Activated CD4-positive, alpha-beta T cell treated with anti-CD3 and anti-CD28 coated beads for 24 hours (primary cell): ENCODE results near the gene FGD5.
"Not testable (repeated sequence)": the region's sequence is repeated elsewhere in the genome, so short reads cannot be mapped to it uniquely, and the experiment has no call there.

Experiments
- DNase-seq, 2 donors: peaks; one replicate each; pipeline ENCODE4 v3.0.0-alpha.2; 2020; ENCODE audit warnings: low read depth in 2 of 2

Gene FGD5

DNA sequence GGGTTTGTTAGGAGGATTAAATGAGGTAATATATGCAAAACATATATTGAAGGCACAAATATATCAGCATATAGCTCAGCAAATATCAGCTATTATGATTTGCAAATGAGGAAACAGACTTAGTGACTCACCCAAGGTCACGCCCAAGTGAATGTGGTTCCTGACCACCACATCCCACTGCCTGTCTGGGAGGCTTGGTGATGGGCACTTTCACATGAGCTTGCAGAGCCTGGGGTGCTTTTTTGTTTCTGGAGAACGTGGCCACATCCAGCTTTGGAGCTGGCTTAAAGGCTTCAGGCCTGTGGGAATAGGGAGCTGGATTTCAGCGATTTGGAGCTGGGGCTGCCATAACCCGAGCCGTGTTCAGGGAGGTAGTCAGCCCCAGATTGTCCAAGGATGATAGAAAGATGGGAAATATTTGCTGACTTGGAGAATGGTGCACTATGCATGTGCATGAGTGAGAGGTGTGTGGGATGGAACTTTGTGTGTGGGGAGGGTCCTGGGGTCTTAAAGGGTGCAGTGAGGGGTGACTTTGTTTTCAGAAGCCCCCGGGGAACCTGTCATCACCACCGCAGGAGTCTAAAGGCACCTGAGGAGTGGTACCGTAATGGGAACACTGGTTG is 12.0 kb upstream of the FGD5 start:
- no peak for DNase-seq

DNA sequence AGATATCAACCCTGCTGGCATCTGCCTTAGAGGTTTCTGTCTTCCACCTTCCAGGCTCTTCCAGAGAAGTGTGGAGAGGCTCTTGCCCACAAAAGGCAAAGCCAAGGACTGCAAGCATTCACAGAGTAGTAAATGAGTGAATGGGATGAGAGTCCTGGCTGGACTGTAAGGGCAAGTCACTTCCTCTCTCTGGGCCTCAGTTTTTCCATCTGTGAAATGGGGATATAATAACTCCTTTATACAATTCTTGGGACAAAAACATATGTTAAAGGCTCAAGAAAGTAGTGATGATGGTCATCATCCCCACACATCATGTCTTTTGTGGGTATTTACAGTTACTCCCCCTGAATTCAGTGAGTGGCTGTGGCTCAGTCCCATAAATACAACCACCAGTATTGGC is 10.7 kb upstream of the FGD5 start:
- no peak for DNase-seq

GRCh38 chr3:14808502-14809266 is 10.1 kb upstream of the FGD5 start:
- DNase-seq = no peak

DNA sequence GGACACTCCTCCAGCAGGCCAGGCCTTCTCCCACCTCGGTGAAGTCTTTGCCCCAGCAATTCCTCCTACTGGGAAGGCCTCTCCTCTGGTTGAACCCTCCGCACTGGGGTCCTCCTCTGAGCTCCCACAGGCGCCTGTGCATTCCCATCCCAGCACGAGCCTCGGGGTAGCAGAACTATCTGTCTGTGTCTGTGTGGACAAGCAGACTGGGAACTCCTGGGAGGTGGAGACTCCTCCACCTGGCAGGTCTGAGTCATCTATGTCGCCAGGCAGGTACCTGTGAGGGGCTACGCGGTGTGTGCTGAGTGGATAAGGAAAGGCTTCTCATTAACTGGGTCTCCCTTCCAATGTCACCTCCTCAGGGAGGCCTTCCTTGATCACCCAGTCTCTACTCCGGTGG is 9.2 kb upstream of the FGD5 start:
- not testable (repeated sequence) for DNase-seq

DNA sequence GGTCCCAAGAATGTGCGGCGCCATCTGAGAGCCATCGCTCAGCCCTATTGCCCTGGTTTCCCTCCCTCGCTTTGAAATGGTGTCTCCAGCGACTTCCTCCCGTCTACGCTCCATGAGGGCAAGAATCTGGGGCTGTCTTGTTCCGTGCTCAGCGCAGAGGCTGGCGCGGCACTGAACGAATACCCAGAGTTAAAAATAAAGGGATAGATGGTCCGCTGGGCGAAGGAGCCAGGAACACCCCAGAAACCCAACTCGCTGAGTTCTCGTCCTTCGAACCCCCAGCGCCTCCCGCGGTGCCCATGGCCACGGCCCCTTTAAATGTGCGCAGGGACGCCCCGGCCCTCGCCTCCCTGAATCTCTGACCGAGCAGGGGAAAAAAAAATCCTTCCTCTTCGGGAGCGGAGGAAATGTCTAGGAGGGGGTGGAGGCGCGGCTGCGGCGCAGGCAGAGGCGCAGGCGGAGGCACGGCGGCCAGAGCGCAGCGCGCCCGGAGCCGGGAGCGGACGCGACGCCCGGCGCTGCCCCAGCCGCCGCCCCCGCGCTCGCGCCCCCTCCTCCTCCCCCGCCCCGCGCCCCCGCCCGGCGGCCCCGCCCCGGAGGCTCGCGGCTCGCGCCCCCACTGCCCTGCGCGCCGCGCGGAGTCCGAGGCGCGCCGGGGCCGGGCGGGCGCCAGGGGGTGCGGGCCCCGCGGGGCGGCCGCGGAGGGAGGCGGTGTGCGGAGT is 8.5 kb upstream of the FGD5 start:
- DNase-seq = no peak

DNA sequence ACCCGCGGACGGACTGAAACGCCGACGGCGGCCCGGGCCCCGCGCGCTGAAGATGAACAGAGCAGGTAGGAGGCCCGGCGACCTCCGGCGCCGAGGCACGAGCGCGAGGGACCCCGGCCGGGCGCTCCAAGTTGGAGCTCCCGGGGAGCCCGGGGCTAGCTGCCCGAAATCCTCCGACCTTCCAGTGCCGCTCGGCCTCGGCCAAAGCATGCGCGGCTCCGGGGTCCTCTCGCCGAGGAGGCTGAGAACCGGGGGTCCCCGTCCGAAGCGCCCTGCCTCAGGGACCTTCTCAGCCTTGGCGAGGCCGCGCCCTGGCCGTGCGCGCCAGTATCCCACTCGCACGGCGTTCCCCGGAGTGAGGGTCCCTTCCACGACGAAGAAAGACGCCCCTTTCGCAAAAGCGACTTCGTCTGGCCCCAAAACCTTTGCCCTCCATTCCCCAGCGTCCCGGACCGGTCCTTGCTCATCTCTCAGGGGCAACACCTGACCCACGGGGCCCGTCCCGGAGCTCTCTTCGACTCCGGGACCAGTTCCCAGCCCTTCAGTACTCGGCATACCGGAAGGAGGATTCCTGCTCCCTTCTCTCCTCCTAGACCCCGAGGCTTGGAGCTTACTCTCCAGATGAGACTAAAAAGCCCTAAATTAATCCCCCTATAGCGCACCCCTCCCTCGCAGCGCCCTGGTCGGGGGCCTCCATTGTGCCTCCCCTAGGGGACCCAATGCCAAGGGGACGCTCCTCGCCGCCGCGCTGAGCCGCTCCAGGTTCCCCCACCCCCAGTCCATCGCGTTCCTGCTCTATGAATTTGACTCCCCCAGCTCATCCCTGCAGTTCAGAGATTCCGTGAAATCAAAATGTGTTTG is 7.7 kb upstream of the FGD5 start:
- DNase-seq = no peak

GRCh38 chr3:14811684-14812083 is 7.1 kb upstream of the FGD5 start:
- DNase-seq = no peak

GRCh38 chr3:14812196-14812790 is 6.5 kb upstream of the FGD5 start:
- DNase-seq = no peak

- DNase-seq = no peak
These were observed 4.3 kb upstream of the FGD5 start for GRCh38 chr3:14814411-14814871.

GRCh38 chr3:14816359-14816758 is 2.4 kb upstream of the FGD5 start:
- no peak for DNase-seq

- DNase-seq = no peak
These were observed 909 bp downstream of the FGD5 start for GRCh38 chr3:14819671-14820070.

- DNase-seq = no peak
These were observed 1.4 kb downstream of the FGD5 start for GRCh38 chr3:14820156-14820555.

GRCh38 chr3:14821151-14821550 is 2.4 kb downstream of the FGD5 start:
- DNase-seq = no peak

DNA sequence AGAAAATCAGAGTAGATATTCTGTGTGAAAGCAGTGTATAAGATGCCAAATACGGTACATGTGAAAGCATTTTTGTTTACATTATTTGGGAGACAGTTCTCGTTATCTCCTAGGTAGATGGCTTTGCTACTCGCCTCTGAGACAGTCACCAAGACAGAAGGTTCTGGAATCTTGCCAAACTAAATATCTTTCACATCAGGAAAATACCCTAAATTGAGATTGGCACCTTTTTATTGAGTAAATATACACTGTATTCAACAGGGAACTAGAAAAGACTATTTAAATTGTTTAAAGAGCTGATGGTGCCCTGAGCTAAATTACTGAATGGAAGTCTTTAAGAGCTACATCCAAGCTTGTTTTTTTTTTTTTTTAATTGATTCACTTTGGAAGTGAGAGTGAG is 3.4 kb downstream of the FGD5 start:
- no peak for DNase-seq

- DNase-seq = no peak
These were observed 4.1 kb downstream of the FGD5 start for GRCh38 chr3:14822670-14823390.

DNA sequence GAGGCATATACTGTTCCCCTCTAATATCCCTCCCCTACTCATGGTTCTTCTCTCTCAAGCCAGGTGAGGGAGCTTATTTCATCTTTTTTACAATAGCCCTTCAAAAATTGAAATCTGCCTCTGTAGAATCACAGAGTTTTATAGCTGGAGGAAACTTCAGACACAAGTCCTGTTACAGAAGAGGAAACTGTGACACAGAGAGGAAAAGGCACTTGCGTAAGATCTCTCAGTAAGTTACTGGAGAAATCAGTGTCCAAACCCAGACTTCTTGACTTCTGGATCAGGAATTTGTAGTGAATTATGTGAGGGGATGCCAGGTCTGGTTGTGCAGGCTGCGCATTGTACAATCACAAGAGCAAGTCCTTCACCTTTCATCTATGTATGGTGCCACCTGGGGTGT is 4.6 kb downstream of the FGD5 start:
- no peak for DNase-seq

DNA sequence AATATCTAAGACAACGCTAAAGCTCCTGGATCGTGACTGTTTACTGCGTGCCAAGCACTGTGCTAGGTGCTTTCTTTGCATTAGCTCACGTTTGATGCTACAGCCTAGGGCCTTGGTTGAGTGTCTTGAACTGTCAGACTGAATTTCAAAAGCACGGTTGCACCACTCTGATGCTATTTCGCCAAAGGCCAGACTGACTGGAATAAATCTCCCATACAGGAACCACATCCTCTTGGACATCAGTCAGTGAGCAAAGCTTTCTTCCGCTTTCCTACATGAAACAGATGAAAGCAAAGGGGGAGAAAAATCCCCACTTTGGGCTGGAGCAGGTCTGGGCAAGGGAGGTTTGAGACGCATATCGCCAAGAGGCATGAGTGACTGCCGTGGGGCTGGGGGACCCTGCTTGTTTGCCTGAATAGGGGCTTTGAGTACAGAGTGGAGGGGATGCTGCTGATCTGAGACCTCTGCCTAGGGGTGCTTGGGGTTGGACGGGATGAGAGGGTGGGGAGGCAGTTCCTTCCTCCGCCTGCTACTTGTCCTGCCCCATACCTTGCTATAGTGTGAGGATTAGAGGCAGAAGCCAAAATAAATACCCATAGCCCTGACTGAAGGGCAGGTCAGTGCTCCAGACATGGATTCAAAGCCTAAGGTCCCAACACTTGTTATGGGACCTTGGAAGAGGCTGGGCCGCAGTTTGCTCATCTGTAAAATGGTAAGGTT is 5.3 kb downstream of the FGD5 start:
- DNase-seq = no peak

GRCh38 chr3:14824646-14825045 is 5.9 kb downstream of the FGD5 start:
- DNase-seq = no peak

GRCh38 chr3:14826069-14826468 is 7.3 kb downstream of the FGD5 start:
- DNase-seq = no peak

DNA sequence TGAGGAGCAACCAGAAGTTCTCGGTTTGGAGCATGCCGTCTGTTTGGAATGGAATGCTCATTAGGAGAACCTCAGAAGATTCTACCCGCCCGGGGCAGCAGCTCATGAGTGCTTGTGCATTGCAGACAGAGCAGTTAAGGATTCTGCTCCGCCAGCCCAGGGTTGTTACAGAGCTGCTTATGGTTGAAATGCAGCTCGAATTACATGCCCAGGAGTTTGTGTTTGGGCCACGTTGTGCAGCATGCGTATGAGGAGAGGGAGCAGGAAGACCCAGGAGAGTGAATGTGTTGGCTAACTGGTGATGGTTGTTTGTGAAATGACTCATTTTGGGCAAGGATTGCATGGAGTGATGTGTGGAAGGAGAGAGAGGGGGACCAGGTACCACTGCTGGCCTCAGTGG is 9.0 kb downstream of the FGD5 start:
- no peak for DNase-seq
